Mammary epithelial cell (primary cell): ENCODE data around the gene BTK.

ENCODE experiments used
- CTCF ChIP-seq, 2 donors: IDR thresholded peaks in 1 of 2; conservative IDR thresholded peaks in 1 of 2; 2 replicates each; pipeline ENCODE4 v1.5.1; 2011 to 2012; ENCODE audit warnings: inconsistent platforms in 2 of 2, low read length in 2 of 2, mild to moderate bottlenecking in 2 of 2, control low read depth in 1 of 2, low read depth in 1 of 2; ENCODE audit not compliant: insufficient read depth in 1 of 2; ENCODE audit errors: extremely low read depth in 1 of 2
- EZH2 ChIP-seq: IDR thresholded peaks from 2 replicates; pipeline ENCODE4 v1.6.1; 2012; ENCODE audit warnings: low read length, inconsistent platforms, borderline replicate concordance

DNA sequence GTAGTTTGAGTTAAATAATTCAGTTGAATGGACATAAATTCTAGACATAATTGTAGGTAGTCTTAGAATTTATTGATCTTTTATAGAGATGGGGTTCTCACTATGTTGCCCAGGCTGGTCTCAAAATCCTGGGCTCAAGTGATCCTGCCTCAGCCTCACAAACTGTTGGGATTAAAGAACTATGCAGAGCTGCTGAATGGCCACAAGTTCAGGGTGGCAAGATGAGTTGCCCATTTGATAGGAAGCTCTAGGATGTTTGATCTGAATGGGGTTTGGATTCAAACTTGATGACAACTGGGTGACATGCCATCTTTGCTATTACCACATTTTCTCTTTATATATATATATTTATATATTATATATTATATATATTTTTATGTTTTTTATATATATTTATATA is 8.4 kb upstream of the BTK start:
- no peak for TF ChIP-seq CTCF (conservative IDR thresholded peaks at IDR 0.05 in 1 of 2, IDR thresholded peaks at IDR 0.05 in 1 of 2; ENCODE audit: extremely low read depth in 1 of 2, insufficient read depth in 1 of 2, low read depth in 1 of 2, low read length in 2 of 2)
- no peak for TF ChIP-seq EZH2
